Mesendoderm (in vitro differentiated cells): ENCODE measurements around the gene TRERF1.

Experiments used
- DNase-seq: peaks from one replicate; pipeline ENCODE4 v3.0.0; 2013
- H2AK5ac ChIP-seq: 2 replicates; pipeline ENCODE4 v1.6.1; 2013; ENCODE audit warnings: low read length, inconsistent platforms
- H2BK120ac ChIP-seq: 2 replicates; pipeline ENCODE4 v1.6.1; 2013; ENCODE audit warnings: low read depth, mild to moderate bottlenecking, low read length, moderate library complexity, mixed read lengths
- H2BK15ac ChIP-seq: replicated peaks from 2 replicates; pipeline ENCODE4 v1.6.1; 2013; ENCODE audit warnings: low read depth, mild to moderate bottlenecking, moderate library complexity
- H2BK5ac ChIP-seq: 2 replicates; pipeline ENCODE4 v1.6.1; 2013; ENCODE audit warnings: low read length, inconsistent platforms
- H3K18ac ChIP-seq: 2 replicates; pipeline ENCODE4 v1.6.1; 2013; ENCODE audit warnings: mild to moderate bottlenecking, low read length, mixed read lengths
- H3K23ac ChIP-seq: one replicate; pipeline ENCODE4 v1.6.1; 2013; ENCODE audit warnings: low read length
- H3K27ac ChIP-seq: 2 replicates; pipeline ENCODE4 v1.5.1; 2013; ENCODE audit warnings: low read depth, mild to moderate bottlenecking, inconsistent platforms, low read length, moderate library complexity
- H3K27me3 ChIP-seq: 2 replicates; pipeline ENCODE4 v1.6.1; 2013; ENCODE audit warnings: low read length, control low read depth, mild to moderate bottlenecking, inconsistent platforms; ENCODE audit not compliant: insufficient read depth, poor library complexity
- H3K36me3 ChIP-seq: 2 replicates; pipeline ENCODE4 v1.6.1; 2013; ENCODE audit warnings: low read length, inconsistent platforms; ENCODE audit not compliant: control insufficient read depth, insufficient read depth
- H3K4ac ChIP-seq: one replicate; pipeline ENCODE4 v1.6.1; 2013; ENCODE audit warnings: low read depth, mild to moderate bottlenecking, low read length, moderate library complexity
- H3K4me1 ChIP-seq: 2 replicates; pipeline ENCODE4 v1.6.1; 2013; ENCODE audit warnings: low read depth, low read length, inconsistent platforms; ENCODE audit not compliant: control insufficient read depth
- H3K4me2 ChIP-seq: 2 replicates; pipeline ENCODE4 v1.6.1; 2013; ENCODE audit warnings: low read length
- H3K4me3 ChIP-seq: 2 replicates; pipeline ENCODE4 v1.5.1; 2013; ENCODE audit warnings: mild to moderate bottlenecking, low read length
- H3K56ac ChIP-seq: one replicate; pipeline ENCODE4 v1.6.1; 2013; ENCODE audit warnings: low read length
- H3K79me1 ChIP-seq: 2 replicates; pipeline ENCODE4 v1.6.1; 2013; ENCODE audit warnings: low read length, inconsistent platforms
- H3K79me2 ChIP-seq: 2 replicates; pipeline ENCODE4 v1.6.1; 2013; ENCODE audit warnings: mild to moderate bottlenecking, low read length; ENCODE audit not compliant: control insufficient read depth, insufficient read depth
- H3K9ac ChIP-seq: 2 replicates; pipeline ENCODE4 v1.6.1; 2013; ENCODE audit warnings: low read length, inconsistent platforms
- H4K5ac ChIP-seq: one replicate; pipeline ENCODE4 v1.6.1; 2013; ENCODE audit warnings: low read length
- H4K8ac ChIP-seq: one replicate; pipeline ENCODE4 v1.6.1; 2013; ENCODE audit warnings: low read depth, mild to moderate bottlenecking, control low read depth, low read length, moderate library complexity
- WGBS: extraction: QIAGEN DNeasy Blood & Tissue Kit; methylation state at CpG from one replicate; pipeline ENCODE4 v1.1.7; 2013; ENCODE audit warnings: low lambda C conversion rate, missing lambda C conversion rate; ENCODE audit not compliant: insufficient coverage; ENCODE audit errors: extremely low coverage; 5-methylcytosine and 5-hydroxymethylcytosine counted together

Gene TRERF1

GRCh38 chr6:42396720-42397119 is 55.0 kb downstream of the TRERF1 start:
- Histone ChIP-seq H3K18ac (no peak overlapping the region), H3K79me2 (no peaks in the 10 kb centered on the region), H2AK5ac (no peak overlapping the region), H3K9ac (no peak overlapping the region), H3K27me3 (no peaks in the 10 kb centered on the region), H3K4ac (no peak overlapping the region), H2BK5ac (no peak overlapping the region), H3K79me1 (peaks cover 6% of the 10 kb centered on the region), H3K4me2 (no peak overlapping the region), H2BK120ac (no peak overlapping the region), H4K8ac (no peak overlapping the region), H3K4me3 (no peak overlapping the region), H3K4me1 (no peaks in the 10 kb centered on the region), H3K56ac (no peak overlapping the region), H4K5ac (no peak overlapping the region), H3K36me3 (no peaks in the 10 kb centered on the region), H3K27ac (no peak overlapping the region), H3K23ac (no peak overlapping the region), H2BK15ac (no peak overlapping the region)
- no CpG with 5 or more reads among the region's 3 CpGs for WGBS
- no peak for DNase-seq

- Histone ChIP-seq H3K36me3 (no peaks in the 10 kb centered on the region), H3K79me1 (peaks cover 3% of the 10 kb centered on the region), H2BK5ac (no peak overlapping the region), H4K8ac (no peak overlapping the region), H3K27me3 (no peaks in the 10 kb centered on the region), H3K79me2 (no peaks in the 10 kb centered on the region), H3K18ac (no peak overlapping the region), H4K5ac (no peak overlapping the region), H3K23ac (no peak overlapping the region), H2BK15ac (no peak overlapping the region), H3K4me2 (no peak overlapping the region), H3K4me3 (no peak overlapping the region), H3K27ac (no peak overlapping the region), H2AK5ac (no peak overlapping the region), H3K4ac (no peak overlapping the region), H3K4me1 (peaks cover 5% of the 10 kb centered on the region), H3K9ac (no peak overlapping the region), H3K56ac (no peak overlapping the region), H2BK120ac (no peak overlapping the region)
- no CpG with 5 or more reads among the region's 10 CpGs for WGBS
- no peak for DNase-seq
Observed at GRCh38 chr6:42394881-42395620, 56.7 kb downstream of the TRERF1 start.

GRCh38 chr6:42394151-42394550 is 57.6 kb downstream of the TRERF1 start:
- no peak for DNase-seq
- Histone ChIP-seq H3K4me2 (no peak overlapping the region), H3K23ac (no peak overlapping the region), H2BK120ac (no peak overlapping the region), H3K18ac (no peak overlapping the region), H3K4ac (no peak overlapping the region), H3K56ac (no peak overlapping the region), H2AK5ac (no peak overlapping the region), H3K79me2 (no peaks in the 10 kb centered on the region), H3K36me3 (no peaks in the 10 kb centered on the region), H3K79me1 (peaks cover 2% of the 10 kb centered on the region), H3K4me1 (peaks cover 9% of the 10 kb centered on the region), H4K5ac (no peak overlapping the region), H3K4me3 (no peak overlapping the region), H3K27me3 (no peaks in the 10 kb centered on the region), H3K9ac (no peak overlapping the region), H3K27ac (no peak overlapping the region), H4K8ac (no peak overlapping the region), H2BK15ac (no peak overlapping the region), H2BK5ac (no peak overlapping the region)
- WGBS = no CpG with 5 or more reads among the region's 4 CpGs

- Histone ChIP-seq H3K79me1 (peaks cover 2% of the 10 kb centered on the region), H2BK15ac (no peak overlapping the region), H2BK5ac (no peak overlapping the region), H3K4me3 (no peak overlapping the region), H3K4me1 (peaks cover 9% of the 10 kb centered on the region), H3K23ac (no peak overlapping the region), H3K18ac (no peak overlapping the region), H3K36me3 (no peaks in the 10 kb centered on the region), H3K9ac (no peak overlapping the region), H3K79me2 (no peaks in the 10 kb centered on the region), H3K27me3 (no peaks in the 10 kb centered on the region), H4K5ac (no peak overlapping the region), H3K4me2 (no peak overlapping the region), H4K8ac (no peak overlapping the region), H2AK5ac (no peak overlapping the region), H3K4ac (no peak overlapping the region), H3K56ac (no peak overlapping the region), H2BK120ac (no peak overlapping the region), H3K27ac (no peak overlapping the region)
- WGBS = no CpG with 5 or more reads among the region's 3 CpGs
- no peak for DNase-seq
Observed at GRCh38 chr6:42393339-42393738, 58.4 kb downstream of the TRERF1 start.

GRCh38 chr6:42392833-42393232 is 58.9 kb downstream of the TRERF1 start:
- H2AK5ac ChIP-seq = no peak overlapping the region
- no peak overlapping the region for H3K18ac ChIP-seq
- no CpG with 5 or more reads among the region's 10 CpGs for WGBS
- H3K27ac ChIP-seq = no peak overlapping the region
- no peaks in the 10 kb centered on the region for H3K36me3 ChIP-seq
- no peak overlapping the region for H2BK15ac ChIP-seq
- no peak overlapping the region for H3K4me2 ChIP-seq
- peaks cover 2% of the 10 kb centered on the region for H3K79me1 ChIP-seq
- H3K27me3 ChIP-seq = no peaks in the 10 kb centered on the region
- H3K9ac ChIP-seq = no peak overlapping the region
- H3K4me3 ChIP-seq = no peak overlapping the region
- no peak overlapping the region for H4K5ac ChIP-seq
- DNase-seq = no peak
- H3K79me2 ChIP-seq = no peaks in the 10 kb centered on the region
- no peak overlapping the region for H3K23ac ChIP-seq
- H3K4ac ChIP-seq = no peak overlapping the region
- H4K8ac ChIP-seq = no peak overlapping the region
- H2BK120ac ChIP-seq = no peak overlapping the region
- H3K4me1 ChIP-seq = peaks cover 9% of the 10 kb centered on the region
- H2BK5ac ChIP-seq = no peak overlapping the region
- no peak overlapping the region for H3K56ac ChIP-seq

- Histone ChIP-seq H2BK5ac (no peak overlapping the region), H2BK15ac (no peak overlapping the region), H3K4me1 (peaks cover 9% of the 10 kb centered on the region), H3K56ac (no peak overlapping the region), H3K4me2 (no peak overlapping the region), H3K27me3 (no peaks in the 10 kb centered on the region), H3K27ac (no peak overlapping the region), H3K4ac (no peak overlapping the region), H3K36me3 (no peaks in the 10 kb centered on the region), H2AK5ac (no peak overlapping the region), H3K18ac (no peak overlapping the region), H3K4me3 (no peak overlapping the region), H3K79me1 (peaks cover 2% of the 10 kb centered on the region), H4K5ac (no peak overlapping the region), H3K79me2 (no peaks in the 10 kb centered on the region), H3K9ac (no peak overlapping the region), H4K8ac (no peak overlapping the region), H3K23ac (no peak overlapping the region), H2BK120ac (no peak overlapping the region)
- DNase-seq = no peak
- no CpG with 5 or more reads among the region's 6 CpGs for WGBS
Observed at GRCh38 chr6:42391441-42391840, 60.3 kb downstream of the TRERF1 start.
